ENCODE measurements around the gene RNF182. TPM values are rescaled to one million over a fixed set of nuclear protein-coding genes. Genes with fewer than 3 reads are reported as not detected.
"Not testable (repeated sequence)": the region's sequence is repeated elsewhere in the genome, so short reads cannot be mapped to it uniquely, and the experiment has no call there.

RNF182 gene
- polyA plus RNA-seq, 2 of the 4 experiments (the other 2 are of a cell fraction) = 2.5 to 4.9 TPM

DNA sequence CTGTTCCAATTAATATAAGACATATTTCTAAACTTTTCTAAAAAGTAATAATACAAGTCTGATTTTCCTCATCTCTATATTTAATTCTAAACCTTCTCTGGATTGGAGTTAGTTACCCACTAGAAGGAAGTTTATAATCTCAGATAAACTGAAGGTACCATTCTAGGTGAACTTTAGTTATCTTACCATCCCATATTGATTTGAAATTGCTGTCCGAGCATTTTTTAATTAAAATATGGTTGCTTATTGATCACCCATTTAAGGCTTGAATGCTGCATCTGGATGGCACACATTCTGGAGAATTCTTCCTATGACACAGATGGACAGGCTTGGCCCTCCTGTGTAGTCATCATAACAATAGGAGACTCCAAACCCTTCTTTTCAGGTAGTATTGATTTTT is 8.0 kb downstream of the RNF182 start:
- TF ChIP-seq FOSL2 (IDR thresholded peaks at IDR 0.05) (no peak), FOSL2 (CRISPR knock-in tag; IDR thresholded peaks at IDR 0.05) (no peak)
- 100% methylated on average over 1 of the region's 1 CpG for WGBS (ENCODE audit: missing lambda C conversion rate)
- Histone ChIP-seq H3K27ac (no peak overlapping the region), H3K4me3 (no peak overlapping the region), H3K4me1 (no peaks in the 10 kb centered on the region), H3K9me3 (no peaks in the 10 kb centered on the region), H3K4me2 (no peak overlapping the region)
- POLR2A ChIA-PET = no interaction called here
- DNase-seq (ENCODE audit: low read depth in 1 of 2, low spot score in 1 of 2) = no peak
- FAIRE-seq = no peak
- CTCF ChIA-PET = no interaction called here
- ATAC-seq = no peak

DNA sequence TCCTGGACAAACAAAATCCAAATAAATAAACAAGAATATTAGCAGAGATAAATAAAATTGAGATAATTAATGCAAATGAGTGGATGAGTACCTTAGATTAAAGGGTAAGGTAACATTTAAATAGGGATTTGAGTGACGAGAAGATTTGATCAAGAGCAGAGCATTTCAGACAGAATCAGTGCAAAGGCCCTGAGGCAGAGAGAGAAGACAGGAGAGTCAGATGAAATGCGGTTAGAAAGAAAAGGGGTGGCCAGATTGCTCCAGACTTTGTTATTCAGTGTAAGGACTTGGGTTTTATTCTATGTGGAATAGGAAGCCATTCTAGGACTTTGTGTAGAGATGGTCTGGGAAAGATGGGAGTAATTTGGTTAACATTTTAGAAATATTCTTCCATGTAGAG is 10.0 kb downstream of the RNF182 start:
- no peak for FAIRE-seq
- TF ChIP-seq, protein P1, sequence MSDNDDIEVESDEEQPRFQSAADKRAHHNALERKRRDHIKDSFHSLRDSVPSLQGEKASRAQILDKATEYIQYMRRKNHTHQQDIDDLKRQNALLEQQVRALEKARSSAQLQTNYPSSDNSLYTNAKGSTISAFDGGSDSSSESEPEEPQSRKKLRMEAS (IDR thresholded peaks at IDR 0.05) = no peak
- no peak for TF ChIP-seq SMC3 (IDR thresholded peaks at IDR 0.05)
- TF ChIP-seq KDM5A (IDR thresholded peaks at IDR 0.05) = no peak
- TF ChIP-seq EHMT2 (IDR thresholded peaks at IDR 0.05; ENCODE audit: low read depth) = no peak
- TF ChIP-seq, protein P2, sequence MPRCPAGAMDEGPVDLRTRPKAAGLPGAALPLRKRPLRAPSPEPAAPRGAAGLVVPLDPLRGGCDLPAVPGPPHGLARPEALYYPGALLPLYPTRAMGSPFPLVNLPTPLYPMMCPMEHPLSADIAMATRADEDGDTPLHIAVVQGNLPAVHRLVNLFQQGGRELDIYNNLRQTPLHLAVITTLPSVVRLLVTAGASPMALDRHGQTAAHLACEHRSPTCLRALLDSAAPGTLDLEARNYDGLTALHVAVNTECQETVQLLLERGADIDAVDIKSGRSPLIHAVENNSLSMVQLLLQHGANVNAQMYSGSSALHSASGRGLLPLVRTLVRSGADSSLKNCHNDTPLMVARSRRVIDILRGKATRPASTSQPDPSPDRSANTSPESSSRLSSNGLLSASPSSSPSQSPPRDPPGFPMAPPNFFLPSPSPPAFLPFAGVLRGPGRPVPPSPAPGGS (IDR thresholded peaks at IDR 0.05) = no peak
- TF ChIP-seq, protein P3, sequence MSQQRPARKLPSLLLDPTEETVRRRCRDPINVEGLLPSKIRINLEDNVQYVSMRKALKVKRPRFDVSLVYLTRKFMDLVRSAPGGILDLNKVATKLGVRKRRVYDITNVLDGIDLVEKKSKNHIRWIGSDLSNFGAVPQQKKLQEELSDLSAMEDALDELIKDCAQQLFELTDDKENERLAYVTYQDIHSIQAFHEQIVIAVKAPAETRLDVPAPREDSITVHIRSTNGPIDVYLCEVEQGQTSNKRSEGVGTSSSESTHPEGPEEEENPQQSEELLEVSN (IDR thresholded peaks at IDR 0.05; ENCODE audit: borderline replicate concordance, low read depth) = no peak
- TF ChIP-seq, protein P4, sequence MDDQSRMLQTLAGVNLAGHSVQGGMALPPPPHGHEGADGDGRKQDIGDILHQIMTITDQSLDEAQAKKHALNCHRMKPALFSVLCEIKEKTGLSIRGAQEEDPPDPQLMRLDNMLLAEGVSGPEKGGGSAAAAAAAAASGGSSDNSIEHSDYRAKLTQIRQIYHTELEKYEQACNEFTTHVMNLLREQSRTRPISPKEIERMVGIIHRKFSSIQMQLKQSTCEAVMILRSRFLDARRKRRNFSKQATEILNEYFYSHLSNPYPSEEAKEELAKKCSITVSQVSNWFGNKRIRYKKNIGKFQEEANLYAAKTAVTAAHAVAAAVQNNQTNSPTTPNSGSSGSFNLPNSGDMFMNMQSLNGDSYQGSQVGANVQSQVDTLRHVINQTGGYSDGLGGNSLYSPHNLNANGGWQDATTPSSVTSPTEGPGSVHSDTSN (IDR thresholded peaks at IDR 0.05) = no peak
- no peak for TF ChIP-seq MAFK (IDR thresholded peaks at IDR 0.05; ENCODE audit: partially characterized antibody)
- no peak for TF ChIP-seq TFCP2L1 (CRISPR knock-in tag; IDR thresholded peaks at IDR 0.05)
- TF ChIP-seq FOXS1 (CRISPR knock-in tag; IDR thresholded peaks at IDR 0.05) = no peak
- no peak for TF ChIP-seq ZNF302 (CRISPR knock-in tag; IDR thresholded peaks at IDR 0.05)
- no peak for TF ChIP-seq NFE2L2 (conservative IDR thresholded peaks at IDR 0.05; ENCODE audit: low read length)
- TF ChIP-seq RFX5 (IDR thresholded peaks at IDR 0.05) = no peak
- TF ChIP-seq RCOR1 (IDR thresholded peaks at IDR 0.05; ENCODE audit: low read depth, low read length) = no peak
- no peak overlapping the region for H3K4me2 ChIP-seq
- H3K27ac ChIP-seq = no peak overlapping the region
- WGBS (ENCODE audit: missing lambda C conversion rate) = 86% methylated on average over 2 of the region's 2 CpGs
- CTCF ChIA-PET = interaction anchor here (1.4 kb wide), 1 partner anchor 10 kb away, joined by 3 read pairs; the partner anchor contains the start of gene RNF182
- H3K4me3 ChIP-seq = no peak overlapping the region
- no peaks in the 10 kb centered on the region for H3K9me3 ChIP-seq
- ATAC-seq = no peak
- H3K4me1 ChIP-seq = no peaks in the 10 kb centered on the region
- DNase-seq (ENCODE audit: low read depth in 1 of 2, low spot score in 1 of 2) = no peak
- POLR2A ChIA-PET = no interaction called here

DNA sequence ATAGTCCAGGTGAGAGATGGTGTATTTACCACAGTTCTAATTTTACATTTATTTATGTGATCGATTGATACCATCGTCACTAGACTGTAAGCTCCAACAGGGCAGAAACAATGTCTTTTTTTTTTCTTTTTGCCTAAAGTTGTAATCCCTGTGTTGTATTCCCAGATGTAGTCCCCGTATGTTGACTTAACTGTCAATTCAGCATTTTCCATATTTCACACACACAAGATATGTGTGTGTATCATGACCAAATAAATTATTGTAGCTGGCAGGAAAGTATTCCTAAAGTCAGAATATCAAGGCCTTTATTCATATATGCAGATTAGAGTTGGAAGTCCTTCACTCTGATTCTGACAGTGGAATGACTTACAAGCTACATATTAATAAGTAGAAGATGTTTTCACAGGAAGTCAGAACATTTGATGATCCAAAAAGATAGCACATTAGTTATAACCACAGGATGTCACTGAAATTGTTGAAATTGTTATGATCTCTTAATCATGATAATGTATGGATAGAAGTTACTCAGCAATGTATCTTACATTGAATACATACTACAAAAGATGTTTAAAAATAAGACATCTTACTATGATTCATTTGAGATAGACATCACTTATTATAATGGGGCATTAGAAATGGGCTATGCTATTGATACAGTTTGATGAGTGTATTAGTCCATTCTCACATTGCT is 10.6 kb downstream of the RNF182 start:
- no peaks in the 10 kb centered on the region for H3K9me3 ChIP-seq
- no peak overlapping the region for H3K27ac ChIP-seq
- no peak for ATAC-seq
- H3K4me3 ChIP-seq = no peak overlapping the region
- FAIRE-seq = no peak
- peak; percentile 83 for TF ChIP-seq MAFK (IDR thresholded peaks at IDR 0.05; ENCODE audit: partially characterized antibody)
- no peak for TF ChIP-seq JUNB (IDR thresholded peaks at IDR 0.05)
- no peak for TF ChIP-seq RCOR1 (IDR thresholded peaks at IDR 0.05; ENCODE audit: low read depth, low read length)
- ChIA-PET POLR2A (no interaction called here), CTCF (no interaction called here)
- DNase-seq (ENCODE audit: low read depth in 1 of 2, low spot score in 1 of 2) = no peak
- 75% methylated on average over 3 of the region's 3 CpGs for WGBS (ENCODE audit: missing lambda C conversion rate)
- no peak overlapping the region for H3K4me2 ChIP-seq
- no peaks in the 10 kb centered on the region for H3K4me1 ChIP-seq

DNA sequence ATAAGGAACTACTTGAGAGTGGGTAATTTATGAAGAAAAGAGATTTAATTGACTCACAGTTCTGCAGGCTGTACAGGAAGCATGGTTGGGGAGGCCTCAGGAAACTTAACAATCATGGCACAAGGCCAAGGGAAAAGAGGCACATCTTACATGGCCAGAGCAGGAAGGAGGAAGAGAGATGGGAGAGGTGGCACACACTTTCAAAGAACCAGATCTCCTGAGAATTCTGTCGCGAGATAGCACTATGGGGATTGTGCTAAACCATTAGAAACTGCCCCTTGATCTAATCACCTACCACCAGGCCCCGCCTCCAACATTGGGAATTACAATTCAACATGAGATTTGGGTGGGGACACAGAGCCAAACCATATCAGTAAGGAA is 11.1 kb downstream of the RNF182 start:
- H3K27ac ChIP-seq; ATAC-seq; CTCF ChIA-PET; DNase-seq (ENCODE audit: low read depth in 1 of 2, low spot score in 1 of 2); POLR2A ChIA-PET; H3K4me1 ChIP-seq; FAIRE-seq; H3K4me3 ChIP-seq; H3K9me3 ChIP-seq; H3K4me2 ChIP-seq: not testable (repeated sequence)
- WGBS (ENCODE audit: missing lambda C conversion rate) = 65% methylated on average over 3 of the region's 3 CpGs

All from A549 (cell line).